NCI-H774 (cell line): ENCODE measurements around the gene SMOC2.
"Not testable (repeated sequence)": the region's sequence is repeated elsewhere in the genome, so short reads cannot be mapped to it uniquely, and the experiment has no call there.

ENCODE experiments used
- DNase-seq: peaks from one replicate; lab custom pipeline; 2025; lab: John Stamatoyannopoulos, UW

The SMOC2 gene

GRCh38 chr6:168538892-168539811 is 98.2 kb downstream of the SMOC2 start:
- no peak for DNase-seq

- DNase-seq: no peak
Observed at GRCh38 chr6:168540713-168541291, 99.8 kb downstream of the SMOC2 start.

GRCh38 chr6:168541307-168541706 is 100.3 kb downstream of the SMOC2 start:
- no peak for DNase-seq

- no peak for DNase-seq
Observed at GRCh38 chr6:168542301-168542700, 101.3 kb downstream of the SMOC2 start.

GRCh38 chr6:168545428-168545827 is 104.4 kb downstream of the SMOC2 start:
- no peak for DNase-seq

GRCh38 chr6:168546151-168546550 is 105.2 kb downstream of the SMOC2 start:
- DNase-seq: no peak

GRCh38 chr6:168546730-168547129 is 105.7 kb downstream of the SMOC2 start:
- no peak for DNase-seq

- DNase-seq: no peak
Observed at GRCh38 chr6:168550326-168550725, 109.3 kb downstream of the SMOC2 start.

GRCh38 chr6:168554472-168554871 is 113.5 kb downstream of the SMOC2 start:
- no peak for DNase-seq

GRCh38 chr6:168554898-168555617 is 114.1 kb downstream of the SMOC2 start:
- no peak for DNase-seq

- DNase-seq: no peak
Observed at GRCh38 chr6:168555618-168556273, 114.8 kb downstream of the SMOC2 start.

- no peak for DNase-seq
Observed at GRCh38 chr6:168557512-168557911, 116.5 kb downstream of the SMOC2 start.

- DNase-seq: no peak
Observed at GRCh38 chr6:168558686-168559085, 117.7 kb downstream of the SMOC2 start.

- no peak for DNase-seq
Observed at GRCh38 chr6:168559574-168560098, 118.7 kb downstream of the SMOC2 start.

- DNase-seq: no peak
Observed at GRCh38 chr6:168560126-168560525, 119.1 kb downstream of the SMOC2 start.

- no peak for DNase-seq
Observed at GRCh38 chr6:168562576-168563151, 121.7 kb downstream of the SMOC2 start.

GRCh38 chr6:168563656-168564055 is 122.7 kb downstream of the SMOC2 start:
- DNase-seq: no peak

GRCh38 chr6:168565112-168565511 is 124.1 kb downstream of the SMOC2 start:
- DNase-seq: no peak

- DNase-seq: no peak
Observed at GRCh38 chr6:168570211-168570610, 129.2 kb downstream of the SMOC2 start.

- no peak for DNase-seq
Observed at GRCh38 chr6:168571268-168571667, 130.3 kb downstream of the SMOC2 start.

GRCh38 chr6:168573276-168573835 is 132.4 kb downstream of the SMOC2 start:
- not testable (repeated sequence) for DNase-seq
